B cell (primary cell): ENCODE results near the gene VEGFB.

ENCODE experiments used
- CTCF ChIP-seq: fragments of 200-600 bp; IDR thresholded peaks from one replicate; pipeline ENCODE4 v1.8.0; 2022; ENCODE audit warnings: antibody characterized with exemption, mild to moderate bottlenecking
- EZH2 ChIP-seq: IDR thresholded peaks from 2 replicates; pipeline ENCODE4 v1.6.1; 2012; ENCODE audit warnings: borderline replicate concordance, low read depth, mild to moderate bottlenecking, moderate library complexity, low read length; ENCODE audit not compliant: insufficient read depth, poor library complexity, severe bottlenecking

- TF ChIP-seq CTCF (no peak), EZH2 (no peak)
Observed at GRCh38 chr11:64278576-64279190, 44.3 kb downstream of the VEGFB start.
